ENCODE measurements around the gene MATN4. TPM values are rescaled to one million over a fixed set of nuclear protein-coding genes. Genes with fewer than 3 reads are reported as not detected.

The MATN4 gene
- total RNA-seq, 3 donors from 2014 or later, result 0.11 to 0.13 TPM; not detected in 1

GRCh38 chr20:45268531-45268930 is 39.6 kb downstream of the MATN4 start:
- Mint-ChIP-seq H3K9me3 (no peaks in the 10 kb centered on the region), H3K4me1 (ENCODE audit: low read depth) (no peaks in the 10 kb centered on the region), H3K36me3 (ENCODE audit: insufficient read depth) (no peaks in the 10 kb centered on the region), H3K27me3 (ENCODE audit: low read depth) (peaks cover 29% of the 10 kb centered on the region), H3K4me3 (no peak overlapping the region)
- DNase-seq (no peak), ATAC-seq (no peak)

GRCh38 chr20:45266977-45267376 is 41.1 kb downstream of the MATN4 start:
- Mint-ChIP-seq H3K27me3 (ENCODE audit: low read depth) (peaks cover 28% of the 10 kb centered on the region), H3K4me1 (ENCODE audit: low read depth) (no peaks in the 10 kb centered on the region), H3K4me3 (no peak overlapping the region), H3K36me3 (ENCODE audit: insufficient read depth) (no peaks in the 10 kb centered on the region), H3K9me3 (no peaks in the 10 kb centered on the region)
- ATAC-seq (no peak), DNase-seq (no peak)

- ATAC-seq, result no peak
- H3K9me3 Mint-ChIP-seq, result no peaks in the 10 kb centered on the region
- H3K4me1 Mint-ChIP-seq (ENCODE audit: low read depth), result no peaks in the 10 kb centered on the region
- no peaks in the 10 kb centered on the region for H3K36me3 Mint-ChIP-seq (ENCODE audit: insufficient read depth)
- H3K4me3 Mint-ChIP-seq, result no peak overlapping the region
- peaks cover 31% of the 10 kb centered on the region for H3K27me3 Mint-ChIP-seq (ENCODE audit: low read depth)
- DNase-seq, result no peak
Measured at GRCh38 chr20:45263556-45264266, 44.4 kb downstream of the MATN4 start.

GRCh38 chr20:45258664-45259063 is 49.4 kb downstream of the MATN4 start:
- no peaks in the 10 kb centered on the region for H3K4me1 Mint-ChIP-seq (ENCODE audit: low read depth)
- H3K4me3 Mint-ChIP-seq, result no peak overlapping the region
- H3K9me3 Mint-ChIP-seq, result no peaks in the 10 kb centered on the region
- DNase-seq (no peak), ATAC-seq (no peak)
- H3K36me3 Mint-ChIP-seq (ENCODE audit: insufficient read depth), result no peaks in the 10 kb centered on the region
- H3K27me3 Mint-ChIP-seq (ENCODE audit: low read depth), result peaks cover 21% of the 10 kb centered on the region

GRCh38 chr20:45258259-45258658 is 49.8 kb downstream of the MATN4 start:
- Mint-ChIP-seq H3K4me1 (ENCODE audit: low read depth) (no peaks in the 10 kb centered on the region), H3K36me3 (ENCODE audit: insufficient read depth) (no peaks in the 10 kb centered on the region), H3K9me3 (no peaks in the 10 kb centered on the region), H3K4me3 (no peak overlapping the region), H3K27me3 (ENCODE audit: low read depth) (peaks cover 25% of the 10 kb centered on the region)
- DNase-seq, result no peak
- ATAC-seq, result no peak

GRCh38 chr20:45257711-45258110 is 50.4 kb downstream of the MATN4 start:
- Mint-ChIP-seq H3K27me3 (ENCODE audit: low read depth) (peaks cover 25% of the 10 kb centered on the region), H3K9me3 (no peaks in the 10 kb centered on the region), H3K4me3 (no peak overlapping the region), H3K4me1 (ENCODE audit: low read depth) (no peaks in the 10 kb centered on the region), H3K36me3 (ENCODE audit: insufficient read depth) (no peaks in the 10 kb centered on the region)
- DNase-seq (no peak), ATAC-seq (no peak)

- Mint-ChIP-seq H3K9me3 (no peaks in the 10 kb centered on the region), H3K36me3 (ENCODE audit: insufficient read depth) (no peaks in the 10 kb centered on the region), H3K4me3 (no peak overlapping the region), H3K27me3 (ENCODE audit: low read depth) (peaks cover 26% of the 10 kb centered on the region), H3K4me1 (ENCODE audit: low read depth) (no peaks in the 10 kb centered on the region)
- no peak for ATAC-seq
- DNase-seq, result no peak
Measured at GRCh38 chr20:45257161-45257560, 50.9 kb downstream of the MATN4 start.

GRCh38 chr20:45254383-45255262 is 53.5 kb downstream of the MATN4 start, which contains the start of gene SLPI:
SLPI (minus strand) TSS chr20:45254564; CDS start chr20:45254543, 21 bp downstream.
- ATAC-seq (no peak), DNase-seq (no peak)
- Mint-ChIP-seq H3K36me3 (ENCODE audit: insufficient read depth) (no peaks in the 10 kb centered on the region), H3K27me3 (ENCODE audit: low read depth) (peaks cover 35% of the 10 kb centered on the region), H3K4me1 (ENCODE audit: low read depth) (no peaks in the 10 kb centered on the region), H3K4me3 (no peak within 1 kb of the TSS), H3K9me3 (no peaks in the 10 kb centered on the region)

- H3K9me3 Mint-ChIP-seq, result no peaks in the 10 kb centered on the region
- H3K36me3 Mint-ChIP-seq (ENCODE audit: insufficient read depth), result no peaks in the 10 kb centered on the region
- peaks cover 37% of the 10 kb centered on the region for H3K27me3 Mint-ChIP-seq (ENCODE audit: low read depth)
- no peaks in the 10 kb centered on the region for H3K4me1 Mint-ChIP-seq (ENCODE audit: low read depth)
- no peak overlapping the region for H3K4me3 Mint-ChIP-seq
- ATAC-seq, result no peak
- no peak for DNase-seq
Measured at GRCh38 chr20:45253261-45253660, 54.8 kb downstream of the MATN4 start.

- Mint-ChIP-seq H3K36me3 (ENCODE audit: insufficient read depth) (no peaks in the 10 kb centered on the region), H3K9me3 (no peaks in the 10 kb centered on the region), H3K27me3 (ENCODE audit: low read depth) (peaks cover 46% of the 10 kb centered on the region), H3K4me3 (no peak overlapping the region), H3K4me1 (ENCODE audit: low read depth) (no peaks in the 10 kb centered on the region)
- no peak for DNase-seq
- ATAC-seq, result no peak
Measured at GRCh38 chr20:45251884-45252560, 56.1 kb downstream of the MATN4 start.

- Mint-ChIP-seq H3K4me1 (ENCODE audit: low read depth) (no peaks in the 10 kb centered on the region), H3K4me3 (no peak overlapping the region), H3K36me3 (ENCODE audit: insufficient read depth) (no peaks in the 10 kb centered on the region), H3K27me3 (ENCODE audit: low read depth) (peaks cover 64% of the 10 kb centered on the region), H3K9me3 (no peaks in the 10 kb centered on the region)
- DNase-seq, result no peak
- no peak for ATAC-seq
Measured at GRCh38 chr20:45248609-45249008, 59.5 kb downstream of the MATN4 start.

- H3K9me3 Mint-ChIP-seq, result no peaks in the 10 kb centered on the region
- H3K36me3 Mint-ChIP-seq (ENCODE audit: insufficient read depth), result no peaks in the 10 kb centered on the region
- no peaks in the 10 kb centered on the region for H3K4me1 Mint-ChIP-seq (ENCODE audit: low read depth)
- DNase-seq (no peak), ATAC-seq (no peak)
- no peak overlapping the region for H3K4me3 Mint-ChIP-seq
- H3K27me3 Mint-ChIP-seq (ENCODE audit: low read depth), result peaks cover 65% of the 10 kb centered on the region
Measured at GRCh38 chr20:45247865-45248264, 60.2 kb downstream of the MATN4 start.

GRCh38 chr20:45246109-45246508 is 62.0 kb downstream of the MATN4 start:
- Mint-ChIP-seq H3K36me3 (ENCODE audit: insufficient read depth) (no peaks in the 10 kb centered on the region), H3K4me1 (ENCODE audit: low read depth) (no peaks in the 10 kb centered on the region), H3K4me3 (no peak overlapping the region), H3K9me3 (no peaks in the 10 kb centered on the region), H3K27me3 (ENCODE audit: low read depth) (peaks cover 58% of the 10 kb centered on the region)
- DNase-seq, result no peak
- ATAC-seq, result no peak
